OCI-LY7 (cell line): ENCODE data around the gene ST6GAL1.

Source experiments
- CTCF ChIP-seq: fragments of 200-600 bp; sonication (generic); conservative IDR thresholded peaks from 2 replicates; pipeline ENCODE4 v1.5.1; 2014; ENCODE audit warnings: mild to moderate bottlenecking, antibody characterized with exemption, low read length, moderate library complexity, mixed read lengths
- EZH2phosphoT487 ChIP-seq: fragments of 200-600 bp; sonication (generic); IDR thresholded peaks from 2 replicates; pipeline ENCODE4 v1.6.1; 2018; ENCODE audit warnings: low read depth, borderline replicate concordance, mild to moderate bottlenecking, mixed run types, antibody characterized with exemption, low read length, moderate library complexity, mixed read lengths

- TF ChIP-seq CTCF (peak; percentile 91), EZH2phosphoT487 (no peak)
Observed at GRCh38 chr3:187112934-187113793, 182.8 kb downstream of the ST6GAL1 start.
